ENCODE results near the gene TGFA.

GRCh38 chr2:70548233-70548632 lies 5.4 kb downstream of the TGFA start:
- TF ChIP-seq CTCF (IDR thresholded peaks at IDR 0.05) (no peak), ZFX (IDR thresholded peaks at IDR 0.05; ENCODE audit: borderline replicate concordance) (no peak)
